HepG2 (cell line): ENCODE measurements around the gene NUAK2. TPM values are rescaled to one million over a fixed set of nuclear protein-coding genes. Genes with fewer than 3 reads are reported as not detected.

Source experiments
- ATAC-seq: fragments of 200-7000 bp; cut with Tn5 transposase; 3 replicates; pipeline ENCODE4 v1.9.1; 2020; ENCODE audit warnings: mild to moderate bottlenecking, moderate library complexity
- BruUV-seq: library from RNA; stranded (reverse); fragments of 400-500 nt; replicated peaks from 2 replicates; lab custom pipeline; 2021; lab: Mats Ljungman, UMichigan
- CTCF ChIA-PET: fragments of 300-600 bp; formaldehyde crosslinking; extraction: SDS; loops from one replicate; lab custom pipeline; 2021; ENCODE audit warnings: low total read pairs, inconsistent platforms, low intra/inter-chr PET ratio; lab: Yijun Ruan, JAX
- POLR2A ChIA-PET: fragments of 350-600 bp; sonication (Branson Sonifier 250); formaldehyde crosslinking; loops from one replicate; lab custom pipeline; 2020; ENCODE audit warnings: antibody characterized with exemption, inconsistent platforms; lab: Yijun Ruan, JAX
- DNase-seq: peaks from one replicate; pipeline ENCODE4 v3.0.0-alpha.2; 2015; ENCODE audit warnings: low spot score
- FAIRE-seq: peaks from 3 replicates; lab custom pipeline; 2011; peaks lifted over from hg19 to GRCh38; lab: Jason Lieb, UNC
- H2AFZ ChIP-seq: one replicate; pipeline ENCODE4 v1.6.1; 2011; ENCODE audit warnings: low read length, inconsistent platforms
- H3K27ac ChIP-seq: fragments of 300-600 bp; 3 replicates; pipeline ENCODE4 v1.8.0; 2011; ENCODE audit warnings: mixed run types, mild to moderate bottlenecking, mixed read lengths, low read length, inconsistent platforms; ENCODE audit not compliant: insufficient read depth; ENCODE audit errors: extremely low read length
- H3K27me3 ChIP-seq, 2 experiments: fragments of 200-600 bp in 1 of 2; 2 replicates in 1 of 2; 3 replicates in 1 of 2; pipeline versions ENCODE4 v1.6.0 to v1.8.0; 2011; ENCODE audit warnings: low read length in 2 of 2, mild to moderate bottlenecking in 2 of 2, moderate library complexity in 2 of 2, inconsistent platforms in 1 of 2; ENCODE audit not compliant: insufficient read depth in 2 of 2, control insufficient read depth in 1 of 2
- H3K36me3 ChIP-seq, 2 experiments: fragments of 200-600 bp in 1 of 2; replicated peaks in 1 of 2; 2 replicates in 1 of 2; 3 replicates in 1 of 2; pipeline versions ENCODE4 v1.5.1 to v1.8.0; 2011; ENCODE audit warnings: low read length in 2 of 2, inconsistent platforms in 1 of 2; ENCODE audit not compliant: insufficient read depth in 2 of 2, control insufficient read depth in 1 of 2
- H3K4me1 ChIP-seq: 2 replicates; pipeline ENCODE4 v1.5.1; 2012; ENCODE audit warnings: low read length, inconsistent platforms; ENCODE audit not compliant: insufficient read depth
- H3K4me2 ChIP-seq: 2 replicates; pipeline ENCODE4 v1.6.0; 2011; ENCODE audit warnings: low read depth, low read length, inconsistent platforms
- H3K4me3 ChIP-seq, 3 experiments: fragments of 200-600 bp in 1 of 3; sonication (generic), shearing (Covaris generic) in 1 of 3; replicated peaks in 1 of 3; 2 replicates each; pipeline ENCODE4 v1.5.1; 2011 to 2016; ENCODE audit warnings: low read length in 3 of 3, inconsistent platforms in 2 of 3, low read depth in 2 of 3, mild to moderate bottlenecking in 2 of 3, control low read depth in 1 of 3, mixed read lengths in 1 of 3; ENCODE audit not compliant: insufficient read depth in 1 of 3
- H3K79me2 ChIP-seq: one replicate; pipeline ENCODE4 v1.6.1; 2011; ENCODE audit warnings: low read length, inconsistent platforms; ENCODE audit not compliant: insufficient read depth
- H3K9ac ChIP-seq: 2 replicates; pipeline ENCODE4 v1.6.0; 2011; ENCODE audit warnings: mild to moderate bottlenecking, low read depth, low read length, inconsistent platforms; ENCODE audit not compliant: insufficient read depth
- H3K9me3 ChIP-seq: 2 replicates; pipeline ENCODE4 v1.5.1; 2012; ENCODE audit warnings: mild to moderate bottlenecking, low read length
- H4K20me1 ChIP-seq: 2 replicates; pipeline ENCODE4 v1.6.0; 2011; ENCODE audit warnings: inconsistent platforms, mild to moderate bottlenecking, low read length, moderate library complexity; ENCODE audit not compliant: insufficient read depth
- ARID2 ChIP-seq: sonication (generic); formaldehyde crosslinking; IDR thresholded peaks from 2 replicates; pipeline ENCODE4 v1.8.1; 2022; ENCODE audit warnings: mild to moderate bottlenecking, missing genetic modification reagents, borderline replicate concordance
- ELF1 ChIP-seq: sonication (generic); formaldehyde crosslinking; IDR thresholded peaks from 2 replicates; pipeline ENCODE4 v1.4.0; 2020; ENCODE audit warnings: missing genetic modification reagents
- ESRRA ChIP-seq: sonication (generic); formaldehyde crosslinking; IDR thresholded peaks from 2 replicates; pipeline ENCODE4 v1.5.1; 2020; ENCODE audit warnings: mild to moderate bottlenecking, low read depth, missing genetic modification reagents
- HNRNPUL1 ChIP-seq: fragments of 200-400 bp; formaldehyde crosslinking; IDR thresholded peaks from 2 replicates; pipeline ENCODE4 v1.6.1; 2017; ENCODE audit warnings: low read depth, mild to moderate bottlenecking, low read length, moderate library complexity
- KAT8 ChIP-seq: IDR thresholded peaks from 2 replicates; pipeline ENCODE4 v1.6.1; 2016; ENCODE audit warnings: missing genetic modification reagents, missing compliant biosample characterization
- NFKB2 ChIP-seq: sonication (generic); formaldehyde crosslinking; IDR thresholded peaks from 2 replicates; pipeline ENCODE4 v1.4.0; 2020; ENCODE audit warnings: missing genetic modification reagents, borderline replicate concordance
- NR2F2 ChIP-seq: IDR thresholded peaks from 2 replicates; pipeline ENCODE4 v1.6.1; 2012; ENCODE audit warnings: low read depth, inconsistent platforms, borderline replicate concordance
- SAP130 ChIP-seq: IDR thresholded peaks from 2 replicates; pipeline ENCODE4 v1.6.1; 2016; ENCODE audit warnings: low read depth
- SP5 ChIP-seq: IDR thresholded peaks from 2 replicates; pipeline ENCODE4 v1.6.1; 2016; ENCODE audit warnings: low read depth, borderline replicate concordance
- ZIK1 ChIP-seq: sonication (generic); formaldehyde crosslinking; IDR thresholded peaks from 2 replicates; pipeline ENCODE4 v1.5.0; 2020; ENCODE audit warnings: mild to moderate bottlenecking, low read depth, missing genetic modification reagents, borderline replicate concordance
- ZNF510 ChIP-seq: sonication (generic); formaldehyde crosslinking; IDR thresholded peaks from 2 replicates; pipeline ENCODE4 v1.4.0; 2020; ENCODE audit warnings: low read depth, mild to moderate bottlenecking, missing genetic modification reagents
- ZNF703 ChIP-seq: sonication (generic); formaldehyde crosslinking; IDR thresholded peaks from 2 replicates; pipeline ENCODE4 v1.5.1; 2020; ENCODE audit warnings: missing genetic modification reagents, mild to moderate bottlenecking, moderate library complexity, borderline replicate concordance
- WGBS: methylation state at CpG from one replicate; pipeline ENCODE4 v1.1.6; 2017; ENCODE audit warnings: low lambda C conversion rate; 5-methylcytosine and 5-hydroxymethylcytosine counted together
- in situ Hi-C: cut with HindIII; loops from 2 replicates; pipeline ENCODE4 v1.10.0; 2017; ENCODE audit warnings: low pct_unique_long_range_greater_than_20kb; ENCODE audit not compliant: extremely low pct_ligation_motif_present
- intact Hi-C: fragments of 100-400 bp; cut with micrococcal nuclease; formaldehyde crosslinking; loops from one replicate; pipeline ENCODE4 v1.10.0; 2022; ENCODE audit not compliant: unreplicated experiment
- polyA plus RNA-seq, 8 experiments: library from polyadenylated mRNA; depleted of rRNA in 3 of 8; stranded (reverse) in 7 of 8; unstranded in 1 of 8; fragments of >200 nt; fragmentation: Illumina TruSeq in 4 of 8; extraction: Trizol in 4 of 8; gene quantifications; 2 replicates each; pipeline versions ENCODE4 v1.2.1 to v1.2.3, GENCODE V29; 2011 to 2016; ENCODE audit warnings: low read depth in 4 of 8, missing spikeins in 1 of 8, mixed read lengths in 1 of 8; ENCODE audit not compliant: insufficient read depth in 1 of 8
- total RNA-seq, 5 experiments: library from RNA; depleted of rRNA; stranded (reverse); fragments of >200 nt; fragmentation: Illumina TruSeq; extraction: Trizol; gene quantifications; 2 replicates each; pipeline ENCODE4 v1.2.3, GENCODE V29; 2016; ENCODE audit warnings: low read depth in 1 of 5
- TF ChIP-seq, protein P1 (sequence below): sonication (generic); formaldehyde crosslinking; IDR thresholded peaks from 2 replicates; pipeline ENCODE4 v1.8.1; 2023; ENCODE audit warnings: mild to moderate bottlenecking, missing genetic modification reagents, borderline replicate concordance
- TF ChIP-seq, protein P2 (sequence below): sonication (generic); formaldehyde crosslinking; IDR thresholded peaks from 2 replicates; pipeline ENCODE4 v1.5.0; 2020; ENCODE audit warnings: missing genetic modification reagents
- TF ChIP-seq, protein P3 (sequence below): sonication (generic); formaldehyde crosslinking; IDR thresholded peaks from 2 replicates; pipeline ENCODE4 v1.4.0; 2020; ENCODE audit warnings: missing genetic modification reagents
- TF ChIP-seq, protein P4 (sequence below): sonication (generic); formaldehyde crosslinking; IDR thresholded peaks from 2 replicates; pipeline ENCODE4 v1.5.0; 2020; ENCODE audit warnings: mild to moderate bottlenecking, missing genetic modification reagents

The NUAK2 gene
- total and polyA plus RNA-seq, 2 of the 13 experiments (the other 11 are each of a cell fraction or from before 2014, with no cell fraction given): 0.75 to 1.1 TPM

DNA sequence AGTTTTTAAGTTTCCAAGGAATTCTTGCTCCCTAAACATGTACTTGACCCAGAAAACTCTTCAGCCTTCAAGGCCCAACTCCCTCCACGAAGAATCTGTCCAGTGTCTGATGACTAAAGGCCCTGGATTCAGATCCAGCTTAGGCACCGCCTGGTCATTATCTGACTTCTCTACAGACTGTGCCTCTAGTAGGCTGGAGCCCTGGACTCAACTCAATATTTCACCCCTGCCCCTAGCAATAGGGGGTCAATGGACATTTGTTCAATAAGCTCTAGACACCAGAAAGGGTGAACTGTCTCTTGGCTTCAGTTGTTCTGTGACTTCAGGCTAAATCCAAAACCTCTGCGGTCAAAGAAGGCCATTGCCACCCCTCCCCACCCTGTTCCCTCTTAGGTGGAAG, 34.5 kb downstream of the NUAK2 start:
- intact Hi-C loops (no loop called here), in situ Hi-C loops (no loop called here)
- TF ChIP-seq, protein P1, sequence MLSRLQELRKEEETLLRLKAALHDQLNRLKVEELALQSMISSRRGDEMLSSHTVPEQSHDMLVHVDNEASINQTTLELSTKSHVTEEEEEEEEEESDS (CRISPR knock-in tag): no peak
- no peak for TF ChIP-seq ARID2 (CRISPR knock-in tag)
- TF ChIP-seq ZNF510 (CRISPR knock-in tag): no peak
- TF ChIP-seq SAP130 (CRISPR knock-in tag): no peak
- TF ChIP-seq ZIK1: no peak
- no peak for TF ChIP-seq NR2F2
- TF ChIP-seq KAT8 (CRISPR knock-in tag): no peak
- no peak for TF ChIP-seq ELF1 (CRISPR knock-in tag)
- TF ChIP-seq, protein P2, sequence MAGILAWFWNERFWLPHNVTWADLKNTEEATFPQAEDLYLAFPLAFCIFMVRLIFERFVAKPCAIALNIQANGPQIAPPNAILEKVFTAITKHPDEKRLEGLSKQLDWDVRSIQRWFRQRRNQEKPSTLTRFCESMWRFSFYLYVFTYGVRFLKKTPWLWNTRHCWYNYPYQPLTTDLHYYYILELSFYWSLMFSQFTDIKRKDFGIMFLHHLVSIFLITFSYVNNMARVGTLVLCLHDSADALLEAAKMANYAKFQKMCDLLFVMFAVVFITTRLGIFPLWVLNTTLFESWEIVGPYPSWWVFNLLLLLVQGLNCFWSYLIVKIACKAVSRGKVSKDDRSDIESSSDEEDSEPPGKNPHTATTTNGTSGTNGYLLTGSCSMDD (CRISPR knock-in tag): no peak
- TF ChIP-seq, protein P3, sequence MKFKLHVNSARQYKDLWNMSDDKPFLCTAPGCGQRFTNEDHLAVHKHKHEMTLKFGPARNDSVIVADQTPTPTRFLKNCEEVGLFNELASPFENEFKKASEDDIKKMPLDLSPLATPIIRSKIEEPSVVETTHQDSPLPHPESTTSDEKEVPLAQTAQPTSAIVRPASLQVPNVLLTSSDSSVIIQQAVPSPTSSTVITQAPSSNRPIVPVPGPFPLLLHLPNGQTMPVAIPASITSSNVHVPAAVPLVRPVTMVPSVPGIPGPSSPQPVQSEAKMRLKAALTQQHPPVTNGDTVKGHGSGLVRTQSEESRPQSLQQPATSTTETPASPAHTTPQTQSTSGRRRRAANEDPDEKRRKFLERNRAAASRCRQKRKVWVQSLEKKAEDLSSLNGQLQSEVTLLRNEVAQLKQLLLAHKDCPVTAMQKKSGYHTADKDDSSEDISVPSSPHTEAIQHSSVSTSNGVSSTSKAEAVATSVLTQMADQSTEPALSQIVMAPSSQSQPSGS: no peak
- no peak for TF ChIP-seq SP5 (CRISPR knock-in tag)
- no peak for TF ChIP-seq HNRNPUL1
- TF ChIP-seq, protein P4, sequence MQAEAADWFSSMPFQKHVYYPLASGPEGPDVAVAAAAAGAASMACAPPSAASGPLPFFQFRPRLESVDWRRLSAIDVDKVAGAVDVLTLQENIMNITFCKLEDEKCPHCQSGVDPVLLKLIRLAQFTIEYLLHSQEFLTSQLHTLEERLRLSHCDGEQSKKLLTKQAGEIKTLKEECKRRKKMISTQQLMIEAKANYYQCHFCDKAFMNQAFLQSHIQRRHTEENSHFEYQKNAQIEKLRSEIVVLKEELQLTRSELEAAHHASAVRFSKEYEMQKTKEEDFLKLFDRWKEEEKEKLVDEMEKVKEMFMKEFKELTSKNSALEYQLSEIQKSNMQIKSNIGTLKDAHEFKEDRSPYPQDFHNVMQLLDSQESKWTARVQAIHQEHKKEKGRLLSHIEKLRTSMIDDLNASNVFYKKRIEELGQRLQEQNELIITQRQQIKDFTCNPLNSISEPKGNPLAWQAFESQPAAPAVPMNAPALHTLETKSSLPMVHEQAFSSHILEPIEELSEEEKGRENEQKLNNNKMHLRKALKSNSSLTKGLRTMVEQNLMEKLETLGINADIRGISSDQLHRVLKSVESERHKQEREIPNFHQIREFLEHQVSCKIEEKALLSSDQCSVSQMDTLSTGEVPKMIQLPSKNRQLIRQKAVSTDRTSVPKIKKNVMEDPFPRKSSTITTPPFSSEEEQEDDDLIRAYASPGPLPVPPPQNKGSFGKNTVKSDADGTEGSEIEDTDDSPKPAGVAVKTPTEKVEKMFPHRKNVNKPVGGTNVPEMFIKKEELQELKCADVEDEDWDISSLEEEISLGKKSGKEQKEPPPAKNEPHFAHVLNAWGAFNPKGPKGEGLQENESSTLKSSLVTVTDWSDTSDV (CRISPR knock-in tag): no peak
- TF ChIP-seq NFKB2: no peak
- no peak for TF ChIP-seq ZNF703
- TF ChIP-seq ESRRA (CRISPR knock-in tag): no peak
- no TSS peak for BruUV-seq
- DNase-seq: no peak
- no peaks in the 10 kb centered on the region for H3K9me3 ChIP-seq
- 93% methylated on average over 3 of the region's 3 CpGs for WGBS
- ATAC-seq: no peak
- H3K79me2 ChIP-seq: no peaks in the 10 kb centered on the region
- FAIRE-seq: no peak
- no peak overlapping the region for H3K9ac ChIP-seq
- H3K4me3 ChIP-seq: no peak overlapping the region
- no peak overlapping the region for H2AFZ ChIP-seq
- H3K27me3 ChIP-seq: no peaks in the 10 kb centered on the region
- ChIA-PET CTCF (no interaction called here), POLR2A (no interaction called here)
- H3K27ac ChIP-seq: no peak overlapping the region
- H3K36me3 ChIP-seq: no peaks in the 10 kb centered on the region
- H3K4me1 ChIP-seq: peaks cover 66% of the 10 kb centered on the region
- H4K20me1 ChIP-seq: no peaks in the 10 kb centered on the region
- H3K4me2 ChIP-seq: no peak overlapping the region
